LNCAP (cell line): ENCODE measurements around the gene TMEM135.

ENCODE experiments used
- CTCF ChIP-seq: fragments of 450-650 bp; IDR thresholded peaks from 2 replicates; pipeline ENCODE4 v1.5.1; 2017; ENCODE audit warnings: mild to moderate bottlenecking

TMEM135 gene

DNA sequence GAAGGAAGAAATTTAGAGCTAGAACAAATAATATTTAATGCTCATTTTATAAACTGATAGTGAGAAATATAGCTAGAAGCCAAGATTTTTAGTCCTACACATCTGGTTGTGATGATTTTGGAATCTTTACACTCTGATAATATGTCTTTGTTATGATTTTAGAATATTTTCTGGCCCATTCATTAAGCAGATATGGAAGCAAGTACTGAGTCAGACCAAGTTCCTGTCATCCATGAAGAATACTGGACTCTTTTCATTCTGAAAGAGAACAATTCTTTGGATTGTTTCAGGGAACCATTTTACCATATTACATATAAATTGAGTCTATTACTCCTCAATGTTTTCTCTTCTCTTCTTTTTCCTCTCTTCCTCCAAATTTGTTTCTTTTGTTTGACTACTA lies 227.4 kb downstream of the TMEM135 start:
- no peak for TF ChIP-seq CTCF

GRCh38 chr11:87265979-87266378 lies 228.2 kb downstream of the TMEM135 start:
- no peak for TF ChIP-seq CTCF

DNA sequence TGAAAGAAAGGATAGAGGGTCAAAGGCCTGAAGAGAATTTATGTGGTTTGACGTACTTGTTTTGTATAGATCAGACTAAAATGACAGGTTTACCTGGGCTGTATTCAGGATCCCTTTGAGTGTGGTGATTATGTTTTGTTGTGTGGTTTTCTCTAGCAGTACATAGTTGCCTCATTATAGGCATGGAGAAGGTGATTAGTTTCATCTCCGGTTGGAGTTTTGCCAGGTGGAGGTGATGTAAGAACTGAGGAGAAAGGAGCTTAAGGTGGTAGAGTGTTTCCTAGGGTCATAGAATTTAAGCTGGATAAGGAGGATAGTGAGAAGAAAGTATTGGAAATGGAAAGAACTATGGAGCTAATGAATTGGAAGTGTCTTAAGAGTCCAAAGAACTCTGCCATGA lies 229.0 kb downstream of the TMEM135 start:
- TF ChIP-seq CTCF: no peak

DNA sequence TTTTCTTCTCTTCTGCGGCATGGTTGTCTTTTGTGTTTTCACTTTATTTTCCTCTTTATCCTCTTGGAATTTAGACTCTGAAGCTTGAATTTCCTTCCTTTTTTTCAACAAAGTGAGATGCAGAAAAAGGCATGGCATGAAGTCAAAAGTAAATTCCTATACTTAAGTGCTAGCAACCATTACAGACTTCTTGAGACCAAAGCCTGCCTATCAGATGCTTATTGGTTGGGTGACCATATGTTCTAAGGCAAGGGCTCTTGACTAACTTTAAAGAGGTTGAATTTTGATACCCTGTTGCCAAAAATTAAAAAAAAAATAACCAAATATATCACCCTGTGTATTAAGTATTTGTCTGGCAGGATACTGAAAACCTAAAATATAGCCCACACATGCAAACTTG lies 237.4 kb downstream of the TMEM135 start:
- TF ChIP-seq CTCF: no peak

DNA sequence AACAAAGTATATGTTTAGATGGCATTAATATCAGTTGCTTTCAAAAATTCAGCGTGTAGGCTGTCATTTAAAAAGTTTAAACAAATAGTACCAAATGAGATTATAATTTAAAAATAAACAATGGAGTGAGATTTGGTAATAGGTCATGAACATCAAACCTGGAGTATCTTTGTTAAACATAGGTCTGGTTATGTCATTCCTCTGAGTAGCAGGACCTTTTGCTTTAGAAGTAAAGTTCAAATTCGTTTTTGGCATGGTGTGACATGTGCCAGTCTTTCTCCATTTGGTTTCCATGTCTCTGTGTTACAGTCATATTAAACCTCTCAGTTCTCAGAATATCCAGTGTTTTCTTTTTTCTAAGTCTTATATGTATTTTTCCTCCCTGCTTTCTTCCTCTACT lies 242.4 kb downstream of the TMEM135 start:
- no peak for TF ChIP-seq CTCF

DNA sequence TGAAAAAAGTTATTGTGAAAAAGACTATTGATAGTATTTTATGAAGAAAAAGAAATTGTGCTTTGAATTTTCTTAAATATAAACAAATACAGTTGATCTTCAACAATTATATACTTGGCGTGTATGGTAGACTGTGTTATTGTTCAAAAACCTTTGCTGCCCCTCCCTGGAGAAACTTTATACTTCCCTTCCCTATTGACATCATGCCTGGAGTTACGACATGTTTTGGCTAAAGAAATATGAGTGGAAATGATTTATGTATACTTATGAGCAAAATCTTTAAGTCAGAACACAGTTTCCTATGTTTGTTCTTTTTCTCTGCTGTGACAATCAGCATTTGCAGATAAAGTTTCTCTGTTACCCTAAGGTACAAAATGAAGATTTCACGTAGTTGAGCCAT lies 243.8 kb downstream of the TMEM135 start:
- TF ChIP-seq CTCF: peak; percentile 46; the same call in 1 of the 2 replicates

- no peak for TF ChIP-seq CTCF
These were observed 246.6 kb downstream of the TMEM135 start for GRCh38 chr11:87284306-87284705.

DNA sequence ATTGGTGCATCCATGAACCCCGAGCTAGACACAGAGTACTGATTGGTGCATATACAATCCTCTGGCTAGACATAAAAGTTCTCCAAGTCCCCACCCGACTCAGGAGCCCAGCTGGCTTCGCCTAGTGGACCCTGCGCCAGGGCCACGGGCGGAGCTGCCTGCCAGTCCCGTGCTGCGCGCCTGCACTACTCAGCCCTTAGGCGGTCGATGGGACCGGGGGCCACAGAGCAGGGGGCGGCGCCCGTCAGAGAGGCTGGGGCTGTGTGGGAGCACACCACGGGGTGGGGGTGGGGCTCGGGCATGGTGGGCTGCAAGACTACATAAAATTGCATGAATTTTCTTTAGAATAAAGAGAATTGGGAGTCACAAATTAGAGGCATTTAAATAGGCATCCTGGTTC lies 248.6 kb downstream of the TMEM135 start:
- no peak for TF ChIP-seq CTCF
